DMS53 (cell line): ENCODE data around the gene RGS7.
"Not testable (repeated sequence)": the region's sequence is repeated elsewhere in the genome, so short reads cannot be mapped to it uniquely, and the experiment has no call there.

Experiments
- DNase-seq: peaks from one replicate; lab custom pipeline; 2025; lab: John Stamatoyannopoulos, UW

The RGS7 gene

GRCh38 chr1:240783728-240784137, 573.3 kb downstream of the RGS7 start:
- DNase-seq = peak; percentile 93

DNA sequence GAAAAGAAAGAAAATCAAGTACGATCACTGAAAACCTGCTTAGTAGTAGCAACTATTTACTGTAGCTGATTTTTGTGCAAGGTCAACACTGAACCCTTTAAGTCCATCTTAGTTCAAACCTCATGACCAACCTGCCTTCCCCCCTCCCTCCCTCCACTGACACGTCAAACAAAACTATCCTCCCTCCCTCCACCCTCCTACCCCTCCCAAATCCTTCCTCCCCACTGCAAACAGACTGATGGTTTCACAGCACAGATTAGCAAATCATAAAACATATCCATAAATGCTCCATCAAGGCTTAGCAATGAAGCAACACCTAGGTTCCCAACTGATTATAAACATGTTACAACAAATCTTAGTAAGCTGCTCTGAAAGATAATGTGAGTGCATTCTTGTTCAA, 580.8 kb downstream of the RGS7 start:
- DNase-seq = no peak

- no peak for DNase-seq
Observed at GRCh38 chr1:240772131-240772530, 584.9 kb downstream of the RGS7 start.

GRCh38 chr1:240771450-240771849, 585.6 kb downstream of the RGS7 start:
- no peak for DNase-seq

- no peak for DNase-seq
Observed at GRCh38 chr1:240768979-240769378, 588.0 kb downstream of the RGS7 start.

DNA sequence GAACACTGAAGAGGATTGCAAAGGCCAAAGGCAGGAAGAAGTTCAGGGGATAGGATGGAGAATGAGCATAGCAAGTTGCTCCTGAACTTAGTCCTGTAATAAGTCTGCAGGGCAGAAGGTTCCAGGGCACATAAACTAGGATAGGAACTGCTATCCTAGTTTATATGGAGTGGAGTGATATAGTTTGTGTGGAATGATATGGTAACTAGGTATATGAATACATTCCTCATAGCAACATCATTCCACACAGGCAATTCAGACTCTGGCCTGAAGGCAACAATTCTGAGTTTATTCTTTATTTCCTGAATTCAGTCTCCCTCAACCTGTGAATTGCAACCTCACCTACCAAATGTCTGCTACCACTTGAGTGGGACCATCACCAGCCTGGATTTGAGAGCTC, 590.2 kb downstream of the RGS7 start:
- no peak for DNase-seq

DNA sequence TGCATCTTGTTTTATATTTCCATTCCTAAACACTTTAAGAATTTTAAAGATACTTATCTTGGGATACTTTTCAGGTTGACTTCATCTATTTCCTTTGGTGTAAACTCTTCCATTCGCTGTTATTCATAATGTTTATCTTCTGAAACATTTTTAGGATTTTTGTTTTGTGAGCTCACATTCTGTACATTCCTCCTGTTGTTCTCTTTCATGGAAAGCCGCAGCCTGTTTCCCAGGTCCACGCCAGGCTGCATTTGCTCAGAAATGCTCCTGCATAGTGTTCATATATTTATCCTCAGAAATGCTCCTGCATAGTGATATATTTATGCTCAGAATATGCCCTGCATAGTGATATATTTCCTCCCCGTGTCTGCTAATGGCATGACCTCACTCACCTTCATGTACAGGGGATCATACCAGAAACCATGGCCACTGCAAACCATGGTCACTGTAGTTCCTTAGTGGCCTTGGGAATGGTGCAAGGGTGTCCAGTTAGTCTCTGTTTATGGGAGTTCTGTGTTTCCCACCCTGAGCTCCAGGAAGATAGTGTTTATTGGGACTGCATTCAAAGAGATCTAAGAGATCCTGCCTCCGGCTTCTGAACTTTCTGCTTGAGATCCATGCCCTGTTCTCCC, 591.2 kb downstream of the RGS7 start:
- DNase-seq = no peak

- DNase-seq = no peak
Observed at GRCh38 chr1:240763771-240764170, 593.2 kb downstream of the RGS7 start.

DNA sequence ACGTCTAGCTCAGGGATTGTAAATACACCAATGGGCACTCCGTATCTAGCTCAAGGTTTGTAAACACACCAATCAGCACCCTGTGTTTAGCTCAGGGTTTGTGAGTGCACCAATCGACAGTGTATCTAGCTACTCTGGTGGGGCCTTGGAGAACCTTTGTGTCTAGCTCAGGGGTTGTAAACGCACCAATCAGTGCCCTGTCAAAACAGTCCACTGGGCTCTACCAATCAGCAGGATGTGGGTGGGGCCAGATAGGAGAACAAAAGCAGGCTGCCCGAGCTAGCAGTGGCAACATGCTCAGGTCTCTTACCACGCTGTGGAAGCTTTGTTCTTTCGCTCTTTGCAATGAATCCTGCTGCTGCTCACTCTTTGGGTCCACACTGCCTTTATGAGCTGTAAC, 593.9 kb downstream of the RGS7 start:
- DNase-seq = not testable (repeated sequence)

- DNase-seq = not testable (repeated sequence)
Observed at GRCh38 chr1:240762471-240762987, 594.5 kb downstream of the RGS7 start.

- not testable (repeated sequence) for DNase-seq
Observed at GRCh38 chr1:240758777-240759176, 598.2 kb downstream of the RGS7 start.

- no peak for DNase-seq
Observed at GRCh38 chr1:240758296-240758695, 598.7 kb downstream of the RGS7 start.

DNA sequence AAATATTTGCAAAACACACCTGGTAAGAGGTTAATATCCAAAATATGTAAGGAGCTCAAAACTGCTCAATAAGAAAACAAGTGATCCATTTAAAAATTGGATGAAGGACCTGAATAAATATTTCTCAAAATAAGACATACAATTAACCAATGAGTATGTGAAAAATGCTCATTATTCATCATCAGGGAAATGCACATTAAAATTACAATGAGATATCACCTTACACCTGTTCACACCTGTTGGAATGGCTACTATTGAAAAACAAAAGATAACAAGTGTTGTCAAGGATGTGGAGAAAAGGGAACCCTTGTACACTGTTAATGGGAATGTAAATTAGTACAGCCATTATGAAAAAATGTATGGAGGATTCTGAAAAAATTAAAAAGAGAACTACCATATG, 609.1 kb downstream of the RGS7 start:
- no peak for DNase-seq

DNA sequence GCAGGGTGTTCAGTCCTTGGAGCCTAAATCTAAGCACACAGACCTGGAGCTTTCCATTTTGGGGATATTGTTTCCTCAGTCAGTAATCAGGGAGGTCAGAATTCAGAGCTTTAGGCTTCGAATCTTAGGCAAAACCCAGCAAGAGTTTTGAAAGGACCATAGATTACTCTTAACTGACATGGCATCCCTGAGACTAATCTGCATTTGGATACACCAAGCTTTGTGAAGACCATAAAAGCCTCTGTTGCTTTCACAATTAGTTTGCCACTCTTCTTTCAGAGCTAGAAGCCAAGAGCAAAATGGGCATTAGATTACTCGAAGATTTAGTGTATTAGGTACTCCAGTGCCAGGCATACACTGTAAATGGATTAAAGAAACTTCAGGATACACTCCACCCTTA, 613.3 kb downstream of the RGS7 start:
- DNase-seq = no peak

- DNase-seq = no peak
Observed at GRCh38 chr1:240739754-240740153, 617.3 kb downstream of the RGS7 start.

DNA sequence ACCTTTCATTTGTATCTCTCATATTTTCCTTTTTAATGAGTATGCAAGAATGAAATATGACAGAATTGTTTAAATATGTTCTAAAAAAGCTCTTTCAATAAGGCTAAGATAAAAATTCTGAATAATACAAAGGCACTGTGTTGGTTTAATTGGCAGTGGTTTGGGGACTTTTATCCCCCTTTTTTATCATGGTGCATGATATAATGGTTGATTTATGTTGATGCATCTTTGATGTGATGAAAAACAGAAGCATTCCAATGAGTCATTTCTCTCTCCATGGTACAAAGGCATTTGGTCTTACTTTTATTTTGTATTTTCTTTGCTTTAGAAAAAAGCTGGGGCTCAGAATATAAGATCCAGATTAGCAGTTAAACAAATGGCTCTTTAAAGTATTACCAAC, 617.9 kb downstream of the RGS7 start:
- DNase-seq = no peak

- no peak for DNase-seq
Observed at GRCh38 chr1:240737766-240738265, 619.2 kb downstream of the RGS7 start.

- no peak for DNase-seq
Observed at GRCh38 chr1:240737298-240737697, 619.7 kb downstream of the RGS7 start.

- DNase-seq = not testable (repeated sequence)
Observed at GRCh38 chr1:240734705-240735104, 622.3 kb downstream of the RGS7 start.

DNA sequence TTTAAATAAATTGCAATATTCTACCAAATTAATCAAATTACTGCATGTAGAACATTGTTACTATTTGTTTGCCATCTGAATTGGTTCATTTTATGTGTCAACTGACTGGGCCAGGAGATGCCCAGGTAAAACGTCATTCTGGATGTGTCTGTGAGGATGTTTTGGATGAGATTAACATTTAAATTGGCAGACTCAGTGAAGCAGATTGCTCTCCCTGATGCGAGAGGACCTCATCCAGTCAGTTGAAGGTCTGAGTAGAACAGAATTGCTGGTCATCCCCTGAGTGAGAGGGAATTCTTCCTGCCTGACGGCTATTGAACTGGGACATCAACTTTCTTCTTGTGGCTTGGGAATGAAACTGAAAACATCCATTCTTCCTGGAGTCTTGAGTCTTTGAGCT, 623.0 kb downstream of the RGS7 start:
- DNase-seq = no peak

DNA sequence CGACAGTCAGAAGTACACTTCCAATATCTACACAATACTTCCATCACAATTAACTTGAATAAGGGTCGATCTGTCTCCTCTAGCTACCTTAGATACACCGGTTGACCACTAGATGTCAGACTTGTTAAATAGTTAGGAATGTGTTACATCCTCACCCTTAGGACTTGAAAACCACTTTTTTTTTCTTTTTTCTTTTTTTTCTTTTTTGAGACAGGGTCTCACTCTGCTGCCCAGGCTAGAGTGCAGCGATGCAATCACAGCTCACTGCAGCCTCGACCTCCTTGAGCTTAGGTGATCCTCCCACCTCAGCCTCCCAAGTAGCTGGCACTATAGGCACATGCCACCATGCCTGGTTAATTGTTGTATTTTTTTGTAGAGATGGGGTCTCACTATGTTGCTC, 624.6 kb downstream of the RGS7 start:
- peak; percentile 84 for DNase-seq
